ENCODE measurements around the gene RPS4Y2.

The RPS4Y2 gene

DNA sequence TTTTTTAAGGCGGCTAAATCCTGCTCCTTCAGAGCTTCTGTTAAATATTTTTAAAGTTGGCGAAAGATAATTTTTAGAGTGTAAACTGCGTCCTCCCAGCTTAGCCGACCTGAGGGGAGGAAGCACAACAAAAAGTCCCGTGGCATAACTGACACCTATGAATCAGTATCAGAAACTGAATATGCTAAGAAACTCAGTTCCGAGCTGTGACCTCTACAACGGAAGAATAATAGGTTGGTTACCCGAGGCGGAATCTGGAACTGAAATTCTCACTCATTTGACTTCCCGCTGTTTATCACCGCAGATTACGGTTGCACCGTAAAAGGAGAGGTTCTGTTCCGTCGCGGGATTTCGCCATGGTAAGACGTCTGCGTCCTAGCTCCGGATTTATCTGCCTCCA lies at the start of gene RPS4Y2:
RPS4Y2 (plus strand) TSS at position 301 of the 400 bp plus-strand sequence; CDS start at position 357, 56 bp downstream.
- no peak for DNase-seq (ENCODE audit: insufficient read length, low spot score)
- FAIRE-seq, result no peak

DNA sequence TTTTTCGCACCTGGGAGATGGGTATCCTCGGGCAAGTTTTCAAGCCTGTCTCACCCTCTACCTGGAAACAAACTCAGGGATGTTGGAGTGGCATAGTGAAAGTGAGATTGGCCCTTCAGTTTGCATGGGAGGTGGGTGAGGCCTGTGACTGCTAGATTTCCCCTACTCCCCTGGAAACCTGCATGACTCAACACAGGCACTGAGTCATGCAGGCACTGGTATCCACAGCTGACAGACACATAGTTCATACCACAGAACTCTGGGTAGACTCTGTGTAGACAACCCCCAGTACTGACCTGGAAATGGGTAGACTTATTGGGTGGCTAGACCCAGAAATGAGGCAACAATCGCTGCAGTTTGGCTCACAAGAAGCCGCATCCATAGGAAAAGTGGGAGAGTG lies 41.5 kb upstream of the RPS4Y2 start:
- no peak for FAIRE-seq
- DNase-seq (ENCODE audit: insufficient read length, low spot score), result no peak

DNA sequence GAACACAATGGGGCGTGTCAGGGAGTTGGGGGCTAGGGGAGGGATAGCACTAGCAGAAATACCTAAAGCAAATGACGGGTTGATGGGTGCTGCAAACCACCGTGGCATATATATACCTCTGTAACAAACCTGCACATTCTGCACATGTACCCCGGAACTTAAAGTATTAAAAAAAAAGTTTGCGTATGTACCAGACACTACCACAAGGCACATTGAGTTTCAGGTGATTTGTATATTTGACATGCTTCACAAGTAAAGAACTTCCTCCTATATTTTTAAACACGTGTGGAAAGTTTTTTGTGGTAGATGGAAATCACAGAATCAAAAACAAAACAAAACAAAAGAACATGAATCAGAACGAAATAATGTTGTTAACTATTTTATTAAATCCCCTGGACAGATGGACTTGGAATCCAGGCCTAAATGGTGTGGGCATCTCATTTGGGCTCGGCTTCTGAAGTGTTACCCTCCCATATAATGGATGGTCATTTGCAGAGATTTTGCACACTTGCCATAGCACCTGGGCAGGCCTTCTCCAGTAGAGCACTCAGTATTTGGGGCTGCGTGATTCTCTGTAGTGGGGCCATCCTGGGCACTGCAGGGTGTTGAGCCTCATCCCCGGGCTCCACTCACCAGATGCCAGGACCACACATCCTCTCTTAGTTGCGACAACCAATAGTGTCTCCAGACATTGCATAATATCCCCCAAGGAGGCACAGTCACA lies 29.6 kb upstream of the RPS4Y2 start:
- FAIRE-seq, result no peak
- no peak for DNase-seq (ENCODE audit: insufficient read length, low spot score)

DNA sequence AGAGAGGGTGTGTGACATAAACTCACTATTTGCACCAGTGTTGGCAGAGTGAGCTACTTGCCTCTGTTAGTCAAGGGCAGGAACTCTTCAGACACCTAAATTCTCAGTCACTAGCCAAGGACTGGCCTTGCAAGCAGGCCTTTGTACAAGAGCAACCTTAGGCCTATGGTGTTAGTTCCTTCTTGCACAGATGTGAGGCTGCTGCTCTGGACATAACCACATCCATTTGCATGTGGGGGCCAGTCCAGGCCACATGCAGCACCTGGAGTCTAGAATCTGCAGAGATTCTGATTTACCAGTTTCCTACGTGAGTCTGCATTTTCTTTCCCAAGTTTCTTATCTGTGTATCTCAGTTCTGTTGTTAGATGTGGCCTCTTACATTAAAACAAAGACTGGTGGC lies 20.7 kb upstream of the RPS4Y2 start:
- DNase-seq (ENCODE audit: insufficient read length, low spot score) (no peak), FAIRE-seq (no peak)

DNA sequence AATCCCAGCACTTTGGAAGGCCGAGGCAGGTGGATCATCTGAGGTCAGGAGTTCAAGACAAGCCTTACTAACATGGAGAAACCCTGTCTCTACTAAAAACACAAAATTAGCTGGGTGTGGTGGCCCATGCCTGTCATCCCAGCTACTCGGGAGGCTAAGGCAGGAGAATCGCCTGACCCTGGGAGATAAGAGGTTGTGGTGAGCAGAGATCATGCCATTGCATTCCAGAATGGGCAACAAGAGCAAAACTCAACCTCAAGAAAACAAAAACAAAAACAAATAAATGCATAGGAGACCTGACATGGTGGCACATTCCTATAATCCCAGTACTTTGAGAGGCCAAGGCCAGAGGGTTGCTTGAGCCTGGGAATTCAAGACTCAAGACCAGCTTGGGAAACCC lies 16.1 kb upstream of the RPS4Y2 start:
- DNase-seq (ENCODE audit: insufficient read length, low spot score) (no peak), FAIRE-seq (no peak)

DNA sequence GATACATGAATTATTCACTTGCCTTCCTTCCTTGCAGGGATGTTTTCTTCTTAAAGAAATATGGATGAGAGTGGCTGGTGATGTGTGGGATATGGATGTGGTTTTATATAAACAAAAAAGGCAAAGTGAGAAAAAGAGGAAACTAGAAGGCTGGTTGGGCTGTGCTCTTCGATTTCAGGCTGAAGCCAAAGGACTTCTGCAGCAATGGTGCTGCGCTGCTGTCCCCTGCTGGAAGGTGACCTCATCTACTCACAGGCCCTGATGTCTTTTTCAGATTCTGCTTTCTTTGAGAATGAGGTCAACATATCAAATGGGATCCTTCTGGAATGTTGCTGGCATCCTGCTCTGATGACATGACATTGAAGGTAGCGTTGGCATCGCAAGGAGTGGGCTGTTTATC lies 15.3 kb upstream of the RPS4Y2 start:
- DNase-seq (ENCODE audit: insufficient read length, low spot score) (no peak), FAIRE-seq (no peak)

DNA sequence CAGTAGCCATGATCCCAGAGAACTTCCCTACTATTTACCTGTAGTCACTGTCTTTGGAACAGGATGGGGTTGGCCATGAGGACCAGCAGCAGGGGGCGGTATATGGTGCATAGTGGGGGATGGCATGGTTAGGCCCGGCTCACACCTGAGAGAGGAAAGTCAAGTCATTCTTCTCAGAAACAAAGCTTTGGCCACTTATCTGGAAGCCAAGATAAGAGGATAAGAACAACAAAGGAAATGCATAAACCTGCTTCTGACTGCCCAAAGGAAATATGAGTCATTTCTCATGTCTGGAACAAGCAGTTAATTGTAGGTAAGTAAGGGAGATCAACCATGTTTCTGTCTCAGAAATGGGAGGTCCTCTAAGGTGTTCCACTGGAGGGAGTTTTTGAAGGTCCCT lies 10.8 kb upstream of the RPS4Y2 start:
- FAIRE-seq (no peak), DNase-seq (ENCODE audit: insufficient read length, low spot score) (no peak)

DNA sequence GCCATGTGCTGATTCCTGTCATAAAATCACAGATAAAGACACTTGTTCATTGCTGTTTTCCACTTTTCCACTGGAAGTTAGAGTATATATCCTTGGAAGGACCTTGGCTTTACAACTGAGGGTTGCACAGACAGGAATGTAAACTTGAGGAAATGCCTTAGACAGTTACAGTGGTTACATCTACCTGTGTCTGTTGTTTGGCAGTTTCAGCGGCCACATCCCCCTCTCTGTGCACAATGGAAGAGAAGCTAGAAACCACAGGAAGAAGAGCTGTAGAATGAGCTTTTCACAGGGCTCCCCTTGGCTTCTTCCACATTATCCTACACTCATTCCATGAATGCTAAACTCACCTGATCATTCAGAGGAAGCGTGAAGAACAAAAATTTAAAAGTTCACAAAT lies 9.0 kb upstream of the RPS4Y2 start:
- DNase-seq (ENCODE audit: insufficient read length, low spot score) (no peak), FAIRE-seq (no peak)

DNA sequence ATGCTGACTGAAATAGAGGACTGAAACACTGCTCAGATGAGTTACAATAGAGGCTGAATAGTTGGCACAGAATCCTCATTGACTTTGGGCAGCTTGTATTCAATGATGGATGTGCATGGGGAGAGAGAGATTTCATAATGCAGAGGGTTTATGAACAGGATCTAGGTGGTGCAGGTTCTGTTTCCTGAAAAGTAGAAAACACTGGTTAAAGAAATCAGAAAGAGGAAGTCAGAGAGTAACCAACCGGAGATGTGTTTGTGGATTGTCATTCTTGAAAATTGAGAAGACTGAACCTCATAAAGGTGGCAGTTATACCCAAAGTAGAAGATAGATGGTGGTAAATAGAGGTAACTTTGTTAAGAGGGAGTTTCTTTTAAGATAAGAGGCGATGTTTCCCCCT lies 8.0 kb downstream of the RPS4Y2 start:
- DNase-seq (ENCODE audit: insufficient read length, low spot score) (no peak), FAIRE-seq (no peak)

DNA sequence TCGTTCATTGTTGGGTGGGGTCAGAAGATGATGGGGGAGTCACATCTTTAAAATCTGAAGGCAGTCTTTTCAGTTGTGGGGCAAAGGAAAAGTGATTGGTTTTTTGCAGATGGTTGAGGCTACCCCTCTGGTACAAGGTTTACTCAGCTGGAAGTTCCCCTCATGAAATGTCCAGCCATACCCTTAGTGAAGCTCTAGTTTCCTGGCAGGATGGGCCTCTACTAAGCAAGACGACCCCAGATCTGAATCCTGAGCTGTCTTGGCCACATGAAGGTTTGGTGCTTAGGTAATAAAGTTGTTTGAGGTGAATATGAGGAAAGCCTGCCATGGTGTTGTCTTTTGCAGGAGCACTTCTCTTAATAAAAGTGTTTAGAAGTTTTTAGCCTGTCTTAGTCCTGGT lies 9.2 kb downstream of the RPS4Y2 start:
- no peak for FAIRE-seq
- no peak for DNase-seq (ENCODE audit: insufficient read length, low spot score)

DNA sequence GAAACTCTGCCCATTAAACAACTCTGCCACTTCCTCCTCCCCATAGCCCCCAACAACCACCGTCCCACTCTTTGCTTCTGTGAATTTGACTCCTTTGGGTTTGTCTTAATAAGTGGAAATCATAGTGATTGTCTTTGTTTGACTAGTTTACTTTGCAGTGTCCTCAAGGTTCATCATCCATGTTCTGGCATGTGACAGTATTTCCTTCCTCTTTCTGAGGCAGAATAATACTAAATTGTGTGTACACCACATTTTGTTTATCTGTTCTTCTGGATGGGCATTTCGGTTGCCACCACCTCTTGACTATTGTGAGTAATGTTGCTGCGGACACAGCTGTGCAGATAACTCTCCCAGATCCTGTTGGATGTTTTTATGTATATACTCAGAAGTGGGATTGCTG lies 14.8 kb downstream of the RPS4Y2 start:
- no peak for FAIRE-seq
- DNase-seq (ENCODE audit: insufficient read length, low spot score), result no peak

DNA sequence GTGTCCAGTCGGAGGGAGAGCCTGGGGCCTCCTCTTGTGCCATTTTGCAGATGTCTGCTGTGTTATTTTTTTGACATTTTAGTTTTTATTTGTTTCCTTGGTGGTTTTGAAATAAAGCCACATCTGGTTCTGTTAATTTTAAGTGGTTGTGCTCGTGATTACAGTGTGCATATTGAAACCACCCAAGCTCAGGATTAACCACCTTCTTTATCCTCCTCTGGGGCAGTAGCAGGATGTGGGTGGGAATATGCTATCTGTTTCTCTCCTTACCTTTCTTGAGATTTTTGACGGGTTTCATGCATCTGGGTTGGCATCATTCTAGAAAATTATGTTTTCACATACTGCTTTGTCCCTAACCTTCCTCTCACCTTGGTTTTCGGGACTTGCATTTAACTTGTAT lies 20.2 kb downstream of the RPS4Y2 start:
- FAIRE-seq, result no peak
- DNase-seq (ENCODE audit: insufficient read length, low spot score), result no peak

DNA sequence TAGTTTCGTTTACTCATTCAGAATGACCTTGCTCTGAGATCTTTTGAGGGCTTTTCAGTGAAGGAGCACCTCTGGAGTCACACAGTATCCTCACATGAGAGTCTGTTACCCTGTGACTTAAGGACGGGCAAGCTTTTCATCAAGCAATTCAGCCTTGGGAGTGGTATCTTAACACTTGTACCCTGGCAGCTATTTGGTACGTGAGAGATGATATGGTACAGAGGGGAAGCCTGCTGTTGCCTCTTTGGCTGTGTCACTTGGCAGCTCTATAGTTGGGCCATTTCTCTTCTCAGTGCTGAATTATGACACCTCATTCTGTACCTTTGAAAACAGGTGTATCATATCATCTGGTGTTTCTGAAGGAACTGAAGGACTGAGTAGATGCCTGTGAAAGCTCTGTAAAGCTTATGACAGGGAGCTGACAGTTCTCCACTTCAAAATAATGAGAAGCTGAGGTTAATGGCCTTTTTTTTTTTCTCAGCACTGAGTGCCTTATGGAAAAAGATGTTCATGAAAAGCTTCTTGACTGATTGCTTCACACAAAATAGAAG lies 24.3 kb downstream of the RPS4Y2 start:
- no peak for DNase-seq (ENCODE audit: insufficient read length, low spot score)
- no peak for FAIRE-seq

DNA sequence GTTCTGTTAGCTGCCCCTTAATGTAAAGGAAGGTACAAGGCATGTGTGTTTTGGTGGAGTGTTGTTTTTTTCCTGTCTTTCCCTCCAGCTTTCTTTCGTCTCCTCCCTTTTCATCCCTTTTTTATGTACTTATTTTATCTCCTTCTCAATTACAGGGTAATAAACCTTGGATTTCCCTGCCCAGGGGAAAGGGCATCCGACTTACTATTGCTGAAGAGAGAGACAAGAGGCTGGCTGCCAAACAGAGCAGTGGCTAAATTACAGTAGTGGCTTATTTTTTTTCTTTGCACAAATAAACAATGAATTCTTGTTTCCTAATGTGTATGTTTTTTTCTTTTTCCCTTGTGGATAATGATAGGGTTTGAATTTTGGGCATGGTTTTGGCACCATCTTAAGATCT lies 24.9 kb downstream of the RPS4Y2 start:
- FAIRE-seq (no peak), DNase-seq (ENCODE audit: insufficient read length, low spot score) (no peak)

DNA sequence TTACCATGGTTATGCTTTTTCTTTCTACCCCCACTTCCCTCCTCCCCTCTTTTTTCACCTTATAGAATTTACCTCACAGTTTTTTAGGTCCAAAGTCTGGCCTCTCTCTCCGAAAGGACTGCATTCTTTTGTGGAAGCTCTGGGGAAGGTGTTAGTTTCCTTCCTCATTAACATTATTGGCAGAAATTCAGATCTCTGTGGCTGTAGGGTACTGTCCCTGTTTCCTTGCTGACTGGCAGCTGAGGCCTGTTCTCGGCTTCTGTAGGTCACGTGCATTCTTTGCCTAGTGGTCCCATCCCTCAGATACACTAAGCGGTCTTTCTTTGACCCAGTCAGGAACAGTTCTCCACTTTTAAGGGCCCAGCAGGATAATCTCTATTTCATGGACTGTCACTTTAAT lies 25.5 kb downstream of the RPS4Y2 start:
- FAIRE-seq (no peak), DNase-seq (ENCODE audit: insufficient read length, low spot score) (no peak)

DNA sequence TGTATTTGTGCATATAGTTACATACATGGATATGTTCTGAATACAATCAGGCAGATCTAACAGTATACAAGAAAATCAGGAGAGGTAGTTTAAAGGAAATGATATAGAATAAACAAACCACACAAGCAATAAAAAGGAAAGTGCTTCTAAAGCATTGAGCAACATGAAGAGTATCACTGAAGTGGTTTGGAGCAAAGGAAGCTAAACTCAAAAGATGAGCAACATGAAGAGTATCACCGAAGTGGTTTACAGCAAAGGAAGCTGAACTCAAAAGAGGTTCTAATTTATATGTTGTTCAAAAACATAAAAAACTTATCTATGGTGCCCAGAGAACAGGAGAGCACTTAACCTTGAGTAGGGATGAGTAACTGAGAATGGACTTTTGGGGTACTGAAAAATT lies 29.1 kb downstream of the RPS4Y2 start:
- no peak for FAIRE-seq
- no peak for DNase-seq (ENCODE audit: insufficient read length, low spot score)

DNA sequence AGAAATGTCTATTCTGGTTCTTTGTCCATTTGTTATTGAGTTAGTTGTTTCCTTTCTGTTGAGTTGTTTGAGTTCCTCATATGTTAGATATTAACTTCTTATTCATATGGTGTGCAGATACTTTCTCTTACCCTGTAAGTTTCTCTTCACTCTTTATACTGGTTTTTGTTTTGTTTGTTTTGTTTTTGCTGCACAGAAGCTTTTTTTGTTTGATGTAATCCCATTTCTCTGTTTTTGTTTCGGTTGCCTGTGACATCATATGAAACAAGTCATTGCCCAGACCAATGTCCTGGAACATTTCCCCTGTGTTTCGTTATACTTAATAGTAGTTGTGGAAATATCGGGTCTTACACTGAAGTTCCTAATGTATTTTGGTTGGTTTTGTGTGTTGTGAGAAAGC lies 31.2 kb downstream of the RPS4Y2 start:
- no peak for DNase-seq (ENCODE audit: insufficient read length, low spot score)

DNA sequence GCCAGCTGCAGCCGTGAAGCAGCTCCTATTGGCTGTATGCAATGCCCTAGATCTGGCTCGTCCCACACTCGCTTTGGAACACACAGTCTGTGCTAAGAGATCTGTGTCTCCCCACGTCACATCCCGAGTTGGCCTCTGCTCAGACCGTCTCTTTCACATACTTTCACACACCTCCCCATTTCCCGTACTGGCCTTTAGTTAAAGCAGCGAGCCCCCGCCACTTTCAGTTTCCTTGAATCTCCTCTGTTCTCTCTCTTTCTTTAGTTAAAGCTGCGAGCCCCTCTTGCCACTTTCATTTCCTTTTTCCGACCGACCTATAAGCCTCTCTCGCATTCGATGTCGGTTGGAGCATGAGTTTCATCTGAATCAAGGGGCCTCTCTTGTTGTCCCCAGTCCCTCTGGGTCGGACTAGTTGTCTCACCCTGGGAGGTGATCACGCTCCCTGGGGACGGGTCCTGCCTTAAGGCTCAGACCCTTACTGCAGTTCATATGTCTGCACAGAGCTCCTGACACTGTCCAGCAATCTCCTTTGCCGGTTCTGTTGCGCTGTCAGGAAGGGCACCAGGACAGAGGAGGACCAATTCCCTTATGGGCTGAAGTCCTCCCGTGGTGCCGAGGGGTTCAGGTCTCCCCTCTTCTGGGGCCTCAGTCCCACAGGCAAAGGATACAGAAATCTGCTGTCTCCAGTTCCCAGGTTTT lies 42.6 kb downstream of the RPS4Y2 start:
- DNase-seq (ENCODE audit: insufficient read length, low spot score) (no peak), FAIRE-seq (no peak)

More for the DNA sequence above, 31.2 kb downstream of the RPS4Y2 start:
- no peak for FAIRE-seq

DNA sequence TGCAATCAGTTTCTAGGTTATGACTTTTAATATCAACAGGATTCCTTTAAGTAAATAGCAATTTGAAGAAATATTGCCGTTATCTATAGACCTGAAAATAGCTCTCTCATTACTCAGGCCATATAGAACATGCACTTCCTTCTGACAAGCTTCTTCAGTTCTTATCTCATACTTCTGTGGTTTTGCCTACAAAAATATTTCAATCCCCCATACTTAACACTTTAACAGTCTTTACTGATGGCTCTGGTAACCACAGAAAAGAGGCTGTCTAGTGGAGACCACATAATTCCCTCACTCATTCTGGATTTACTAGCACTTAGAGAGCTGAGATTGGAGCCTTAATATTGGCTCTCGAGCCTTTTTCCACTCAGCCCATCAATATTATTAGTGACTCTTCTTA lies 46.8 kb downstream of the RPS4Y2 start:
- FAIRE-seq (no peak), DNase-seq (ENCODE audit: insufficient read length, low spot score) (no peak)

DNA sequence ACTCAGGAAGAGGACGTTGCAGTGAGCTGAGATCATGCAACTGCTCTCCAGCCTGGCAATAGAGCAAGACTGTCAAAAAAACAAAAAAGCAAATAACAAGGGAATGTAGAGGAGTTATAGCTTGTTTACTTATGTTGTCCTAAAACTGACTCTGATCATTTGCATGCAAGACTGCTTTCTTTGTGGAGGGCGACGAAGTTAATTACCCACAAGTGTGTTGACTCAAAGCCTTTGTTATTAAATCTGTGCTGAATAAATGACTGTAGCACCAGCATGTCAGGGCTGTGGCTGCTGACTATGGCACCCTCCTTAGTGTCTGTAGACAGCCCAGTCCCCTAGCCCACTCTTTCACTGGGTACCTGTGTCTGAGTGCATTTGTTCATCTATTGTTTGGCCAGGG lies 50.3 kb downstream of the RPS4Y2 start:
- DNase-seq (ENCODE audit: insufficient read length, low spot score) (no peak), FAIRE-seq (no peak)

DNA sequence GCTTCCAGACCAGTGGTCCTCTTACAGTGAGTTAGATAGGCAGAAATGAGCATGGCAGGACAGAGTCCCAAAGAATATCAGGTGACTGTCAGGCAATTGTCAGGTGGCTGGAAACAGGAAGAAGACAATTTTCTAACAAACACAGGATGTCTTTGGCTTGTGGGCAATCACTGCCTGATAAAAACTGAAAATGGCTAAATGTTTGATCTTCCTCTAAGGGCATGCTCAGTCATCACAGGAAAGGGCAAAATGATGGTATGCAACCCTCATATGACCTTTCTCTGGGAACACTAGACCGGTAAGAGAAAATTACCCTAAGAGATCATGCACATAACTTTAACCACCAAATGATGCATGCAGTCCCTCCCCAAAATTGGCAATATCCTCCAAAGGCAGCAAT lies 57.6 kb downstream of the RPS4Y2 start:
- DNase-seq (ENCODE audit: insufficient read length, low spot score) (no peak), FAIRE-seq (no peak)

DNA sequence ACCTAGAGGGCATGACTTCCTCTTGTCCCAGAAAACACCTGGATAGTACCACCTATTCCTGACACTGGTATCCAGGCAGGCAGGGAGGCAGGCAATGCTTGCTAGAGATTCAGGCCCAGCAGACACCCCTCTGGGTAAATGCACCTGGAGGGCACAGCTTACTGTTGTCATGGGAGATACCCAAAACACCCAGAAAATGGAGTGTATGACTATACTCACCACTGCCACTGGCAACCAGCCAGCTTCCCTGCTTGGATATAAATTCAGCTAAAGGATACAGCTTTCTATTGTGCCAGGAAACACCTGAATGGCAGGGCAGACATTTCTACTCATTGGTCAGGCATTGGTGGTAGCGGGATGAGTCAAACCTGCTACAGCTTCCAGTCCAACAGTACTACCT lies 58.9 kb downstream of the RPS4Y2 start:
- FAIRE-seq (no peak), DNase-seq (ENCODE audit: insufficient read length, low spot score) (no peak)

Data from HTR-8/SVneo (cell line).